SK-N-SH treated with all-trans-retinoic acid at 6 μM for 48 hours (cell line): ENCODE data around the gene CDH4.

Experiments
- ATAC-seq: fragments of 200-7000 bp; cut with Tn5 transposase; 3 replicates; pipeline ENCODE4 v1.9.1; 2020; ENCODE audit warnings: mild to moderate bottlenecking, moderate library complexity
- ARNTL ChIP-seq: fragments of 450-650 bp; formaldehyde crosslinking; IDR thresholded peaks from 2 replicates; pipeline ENCODE4 v1.5.0; 2020; ENCODE audit warnings: low read depth, mild to moderate bottlenecking, moderate library complexity, borderline replicate concordance
- BACH2 ChIP-seq: fragments of 250-450 bp; sonication (Bioruptor Pico); IDR thresholded peaks from 2 replicates; pipeline ENCODE4 v1.9.0; 2021; ENCODE audit warnings: mild to moderate bottlenecking, borderline replicate concordance
- CREB5 ChIP-seq: fragments of 250-450 bp; sonication (Bioruptor Pico); IDR thresholded peaks from 2 replicates; pipeline ENCODE4 v1.5.1; 2020; ENCODE audit warnings: low read depth, mild to moderate bottlenecking, moderate library complexity
- CSDC2 ChIP-seq: fragments of 250-450 bp; sonication (Bioruptor Pico); IDR thresholded peaks from 2 replicates; pipeline ENCODE4 v1.5.0; 2020; ENCODE audit warnings: mild to moderate bottlenecking, moderate library complexity
- CSRNP3 ChIP-seq: fragments of 250-450 bp; sonication (Bioruptor Pico); IDR thresholded peaks from 2 replicates; pipeline ENCODE4 v1.5.1; 2021; ENCODE audit warnings: mild to moderate bottlenecking, moderate library complexity
- ESRRG ChIP-seq: fragments of 250-450 bp; sonication (Bioruptor Pico); IDR thresholded peaks from 2 replicates; pipeline ENCODE4 v1.6.1; 2021; ENCODE audit warnings: mild to moderate bottlenecking
- GLIS3 ChIP-seq: fragments of 250-450 bp; sonication (Bioruptor Pico); IDR thresholded peaks from 2 replicates; pipeline ENCODE4 v1.5.0; 2020; ENCODE audit warnings: mild to moderate bottlenecking, moderate library complexity
- ISL1 ChIP-seq: fragments of 250-450 bp; sonication (Bioruptor Pico); IDR thresholded peaks from 2 replicates; pipeline ENCODE4 v2.1.2; 2022; ENCODE audit warnings: mild to moderate bottlenecking, moderate library complexity
- OSR1 ChIP-seq: fragments of 250-450 bp; sonication (Bioruptor Pico); IDR thresholded peaks from 2 replicates; pipeline ENCODE4 v1.8.0; 2022; ENCODE audit warnings: moderate library complexity, mild to moderate bottlenecking, inconsistent platforms
- POU6F1 ChIP-seq: fragments of 250-450 bp; sonication (Bioruptor Pico); IDR thresholded peaks from 2 replicates; pipeline ENCODE4 v1.8.0; 2021; ENCODE audit warnings: low read depth, mild to moderate bottlenecking, moderate library complexity, borderline replicate concordance
- RARB ChIP-seq: fragments of 250-450 bp; sonication (Bioruptor Pico); IDR thresholded peaks from 2 replicates; pipeline ENCODE4 v1.8.0; 2021; ENCODE audit warnings: mild to moderate bottlenecking, moderate library complexity
- SNAI2 ChIP-seq: fragments of 250-450 bp; sonication (Bioruptor Pico); IDR thresholded peaks from 2 replicates; pipeline ENCODE4 v1.5.0; 2020; ENCODE audit warnings: mild to moderate bottlenecking, moderate library complexity
- TCF4 ChIP-seq: fragments of 250-450 bp; sonication (Bioruptor Pico); IDR thresholded peaks from 2 replicates; pipeline ENCODE4 v1.8.0; 2021; ENCODE audit warnings: mild to moderate bottlenecking, moderate library complexity, borderline replicate concordance
- TOX ChIP-seq: fragments of 250-450 bp; sonication (Bioruptor Pico); IDR thresholded peaks from 2 replicates; pipeline ENCODE4 v1.8.0; 2021; ENCODE audit warnings: mild to moderate bottlenecking, moderate library complexity, borderline replicate concordance
- TSHZ2 ChIP-seq: fragments of 250-450 bp; sonication (Bioruptor Pico); IDR thresholded peaks from 2 replicates; pipeline ENCODE4 v1.5.0; 2020; ENCODE audit warnings: mild to moderate bottlenecking, moderate library complexity
- ZC3H10 ChIP-seq: fragments of 250-450 bp; sonication (Bioruptor Pico); IDR thresholded peaks from 2 replicates; pipeline ENCODE4 v1.5.1; 2021; ENCODE audit warnings: mild to moderate bottlenecking, moderate library complexity
- ZFP3 ChIP-seq: fragments of 250-450 bp; sonication (Bioruptor Pico); IDR thresholded peaks from 2 replicates; pipeline ENCODE4 v1.5.0; 2020; ENCODE audit warnings: mild to moderate bottlenecking, moderate library complexity
- ZNF8 ChIP-seq: fragments of 450-650 bp; formaldehyde crosslinking; IDR thresholded peaks from 2 replicates; pipeline ENCODE4 v1.5.0; 2020; ENCODE audit warnings: mild to moderate bottlenecking, moderate library complexity

Gene CDH4

GRCh38 chr20:61659994-61660346, 407.9 kb downstream of the CDH4 start:
- ATAC-seq: no peak
- TF ChIP-seq RARB (CRISPR knock-in tag): no peak
- no peak for TF ChIP-seq GLIS3 (CRISPR knock-in tag)
- TF ChIP-seq ESRRG (CRISPR knock-in tag): no peak
- no peak for TF ChIP-seq TOX (CRISPR knock-in tag)
- TF ChIP-seq OSR1 (CRISPR knock-in tag): no peak
- TF ChIP-seq ZC3H10 (CRISPR knock-in tag): no peak
- TF ChIP-seq CREB5 (CRISPR knock-in tag): no peak
- TF ChIP-seq BACH2 (CRISPR knock-in tag): no peak
- no peak for TF ChIP-seq ZFP3
- no peak for TF ChIP-seq ZNF8
- no peak for TF ChIP-seq CSDC2
- no peak for TF ChIP-seq CSRNP3 (CRISPR knock-in tag)

- ATAC-seq: no peak
- no peak for TF ChIP-seq CSDC2
- no peak for TF ChIP-seq TOX (CRISPR knock-in tag)
- TF ChIP-seq POU6F1 (CRISPR knock-in tag): no peak
Measured at GRCh38 chr20:61660559-61660958, 408.5 kb downstream of the CDH4 start.

GRCh38 chr20:61661025-61661424, 409.0 kb downstream of the CDH4 start:
- ATAC-seq: no peak
- no peak for TF ChIP-seq TCF4 (CRISPR knock-in tag)
- no peak for TF ChIP-seq TOX (CRISPR knock-in tag)
- TF ChIP-seq ZFP3: no peak
- no peak for TF ChIP-seq TSHZ2 (CRISPR knock-in tag)
- no peak for TF ChIP-seq ISL1 (CRISPR knock-in tag)
- no peak for TF ChIP-seq BACH2 (CRISPR knock-in tag)
- TF ChIP-seq SNAI2 (CRISPR knock-in tag): no peak
- no peak for TF ChIP-seq CREB5 (CRISPR knock-in tag)
- TF ChIP-seq GLIS3 (CRISPR knock-in tag): no peak
- TF ChIP-seq ZC3H10 (CRISPR knock-in tag): no peak
- no peak for TF ChIP-seq ZNF8
- no peak for TF ChIP-seq CSDC2
- no peak for TF ChIP-seq OSR1 (CRISPR knock-in tag)
- no peak for TF ChIP-seq ARNTL (CRISPR knock-in tag)
- no peak for TF ChIP-seq POU6F1 (CRISPR knock-in tag)
- TF ChIP-seq CSRNP3 (CRISPR knock-in tag): no peak
